ENCODE measurements around the gene TERF2IP.

- TF ChIP-seq CTCF (IDR thresholded peaks at IDR 0.05) (no peak), POLR2A (IDR thresholded peaks at IDR 0.05) (no peak), EP300 (IDR thresholded peaks at IDR 0.05) (no peak)
These were observed 31.8 kb downstream of the TERF2IP start for GRCh38 chr16:75679366-75679765.
